Measurements from ENCODE around the gene LRATD1.

DNA sequence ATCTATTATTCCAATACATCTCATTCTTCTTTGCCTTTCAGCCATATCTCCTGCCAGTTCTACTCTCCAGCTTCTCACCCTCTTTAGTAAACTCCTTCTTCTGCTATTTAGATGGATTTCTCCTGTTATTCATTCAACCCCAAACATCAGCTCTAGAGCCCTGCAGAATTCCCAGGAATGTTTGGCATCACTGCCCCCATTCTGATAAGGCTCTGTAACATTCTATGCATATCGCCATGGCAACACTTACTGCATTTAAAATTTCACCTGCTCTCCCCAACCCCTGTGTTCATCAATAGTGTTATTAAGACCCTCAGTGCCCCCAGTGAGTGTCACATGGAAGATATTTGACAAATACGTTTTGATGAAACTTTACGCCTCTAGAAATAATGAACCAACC lies 28.6 kb downstream of the LRATD1 start:
- TF ChIP-seq CBFB (IDR thresholded peaks at IDR 0.05; ENCODE audit: low read depth): no peak
- no peak for TF ChIP-seq MXI1 (IDR thresholded peaks at IDR 0.05; ENCODE audit: low read depth, low read length)
- TF ChIP-seq CHD1 (IDR thresholded peaks at IDR 0.05; ENCODE audit: low read depth, low read length): no peak
- TF ChIP-seq RB1 (IDR thresholded peaks at IDR 0.05; ENCODE audit: borderline replicate concordance): no peak
- TF ChIP-seq POLR2AphosphoS5 (IDR thresholded peaks at IDR 0.05; ENCODE audit: low read length): no peak
- TF ChIP-seq FOS (IDR thresholded peaks at IDR 0.05; ENCODE audit: borderline replicate concordance, extremely low read depth, insufficient read length): no peak
- TF ChIP-seq POLR2A (IDR thresholded peaks at IDR 0.05; ENCODE audit: low read depth, low read length): no peak
- TF ChIP-seq EZH2 (IDR thresholded peaks at IDR 0.05; ENCODE audit: borderline replicate concordance, control insufficient read depth, low read depth, low read length): no peak
- TF ChIP-seq, protein P1, sequence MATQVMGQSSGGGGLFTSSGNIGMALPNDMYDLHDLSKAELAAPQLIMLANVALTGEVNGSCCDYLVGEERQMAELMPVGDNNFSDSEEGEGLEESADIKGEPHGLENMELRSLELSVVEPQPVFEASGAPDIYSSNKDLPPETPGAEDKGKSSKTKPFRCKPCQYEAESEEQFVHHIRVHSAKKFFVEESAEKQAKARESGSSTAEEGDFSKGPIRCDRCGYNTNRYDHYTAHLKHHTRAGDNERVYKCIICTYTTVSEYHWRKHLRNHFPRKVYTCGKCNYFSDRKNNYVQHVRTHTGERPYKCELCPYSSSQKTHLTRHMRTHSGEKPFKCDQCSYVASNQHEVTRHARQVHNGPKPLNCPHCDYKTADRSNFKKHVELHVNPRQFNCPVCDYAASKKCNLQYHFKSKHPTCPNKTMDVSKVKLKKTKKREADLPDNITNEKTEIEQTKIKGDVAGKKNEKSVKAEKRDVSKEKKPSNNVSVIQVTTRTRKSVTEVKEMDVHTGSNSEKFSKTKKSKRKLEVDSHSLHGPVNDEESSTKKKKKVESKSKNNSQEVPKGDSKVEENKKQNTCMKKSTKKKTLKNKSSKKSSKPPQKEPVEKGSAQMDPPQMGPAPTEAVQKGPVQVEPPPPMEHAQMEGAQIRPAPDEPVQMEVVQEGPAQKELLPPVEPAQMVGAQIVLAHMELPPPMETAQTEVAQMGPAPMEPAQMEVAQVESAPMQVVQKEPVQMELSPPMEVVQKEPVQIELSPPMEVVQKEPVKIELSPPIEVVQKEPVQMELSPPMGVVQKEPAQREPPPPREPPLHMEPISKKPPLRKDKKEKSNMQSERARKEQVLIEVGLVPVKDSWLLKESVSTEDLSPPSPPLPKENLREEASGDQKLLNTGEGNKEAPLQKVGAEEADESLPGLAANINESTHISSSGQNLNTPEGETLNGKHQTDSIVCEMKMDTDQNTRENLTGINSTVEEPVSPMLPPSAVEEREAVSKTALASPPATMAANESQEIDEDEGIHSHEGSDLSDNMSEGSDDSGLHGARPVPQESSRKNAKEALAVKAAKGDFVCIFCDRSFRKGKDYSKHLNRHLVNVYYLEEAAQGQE (IDR thresholded peaks at IDR 0.05; ENCODE audit: low read depth, low read length): no peak
- no peak for TF ChIP-seq RAD51 (IDR thresholded peaks at IDR 0.05)
- TF ChIP-seq, protein P2, sequence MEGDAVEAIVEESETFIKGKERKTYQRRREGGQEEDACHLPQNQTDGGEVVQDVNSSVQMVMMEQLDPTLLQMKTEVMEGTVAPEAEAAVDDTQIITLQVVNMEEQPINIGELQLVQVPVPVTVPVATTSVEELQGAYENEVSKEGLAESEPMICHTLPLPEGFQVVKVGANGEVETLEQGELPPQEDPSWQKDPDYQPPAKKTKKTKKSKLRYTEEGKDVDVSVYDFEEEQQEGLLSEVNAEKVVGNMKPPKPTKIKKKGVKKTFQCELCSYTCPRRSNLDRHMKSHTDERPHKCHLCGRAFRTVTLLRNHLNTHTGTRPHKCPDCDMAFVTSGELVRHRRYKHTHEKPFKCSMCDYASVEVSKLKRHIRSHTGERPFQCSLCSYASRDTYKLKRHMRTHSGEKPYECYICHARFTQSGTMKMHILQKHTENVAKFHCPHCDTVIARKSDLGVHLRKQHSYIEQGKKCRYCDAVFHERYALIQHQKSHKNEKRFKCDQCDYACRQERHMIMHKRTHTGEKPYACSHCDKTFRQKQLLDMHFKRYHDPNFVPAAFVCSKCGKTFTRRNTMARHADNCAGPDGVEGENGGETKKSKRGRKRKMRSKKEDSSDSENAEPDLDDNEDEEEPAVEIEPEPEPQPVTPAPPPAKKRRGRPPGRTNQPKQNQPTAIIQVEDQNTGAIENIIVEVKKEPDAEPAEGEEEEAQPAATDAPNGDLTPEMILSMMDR (IDR thresholded peaks at IDR 0.05 in 2 of 3, conservative IDR thresholded peaks at IDR 0.05 in 1 of 3; ENCODE audit: control insufficient read depth in 2 of 3, extremely low read depth in 1 of 3, insufficient read depth in 1 of 3, low read depth in 3 of 3, low read length in 3 of 3): no peak
- no peak for TF ChIP-seq FOXK2 (IDR thresholded peaks at IDR 0.05)
- TF ChIP-seq POLR2AphosphoS2 (IDR thresholded peaks at IDR 0.05; ENCODE audit: low read depth, low read length): no peak
